Spleen (tissue), 7 donors: ENCODE data around the gene CACNA1H.

Experiments
- CTCF ChIP-seq, 11 experiments: fragments of 200-600 bp in 7 of 11; fragments of 450-650 bp in 4 of 11; sonication (generic) in 4 of 11; IDR thresholded peaks in 8 of 11; conservative IDR thresholded peaks in 3 of 11; 1 replicate in 7 of 11; 2 replicates in 4 of 11; pipeline versions ENCODE4 v1.4.0 to v1.8.0; 2016 to 2021; ENCODE audit warnings: antibody characterized with exemption in 11 of 11, inconsistent platforms in 4 of 11, mild to moderate bottlenecking in 1 of 11
- POLR2A ChIP-seq, 3 donors: fragments of 450-650 bp; IDR thresholded peaks; one replicate each; pipeline ENCODE4 v1.5.1; 2017; ENCODE audit warnings: antibody characterized with exemption in 3 of 3, mild to moderate bottlenecking in 1 of 3
- POLR2AphosphoS5 ChIP-seq, 3 donors: sonication (generic); formaldehyde crosslinking; IDR thresholded peaks; one replicate each; pipeline ENCODE4 v1.5.1; 2017; ENCODE audit warnings: antibody characterized with exemption in 3 of 3
- donor health status: DM: no; HTN: no; CAD: no; lungs with moderate emphysema.
- donor health status: DM: no; HTN: no; CAD: no.
- donor health status: DM: no; HTN: no; CAD: no.

GRCh38 chr16:1217526-1217925, 64.6 kb downstream of the CACNA1H start:
- TF ChIP-seq CTCF (IDR thresholded peaks at IDR 0.05 in 8 of 11, conservative IDR thresholded peaks at IDR 0.05 in 3 of 11): no peak
- TF ChIP-seq POLR2A (IDR thresholded peaks at IDR 0.05): no peak
- no peak for TF ChIP-seq POLR2AphosphoS5 (IDR thresholded peaks at IDR 0.05)
